NT2/D1 (cell line): ENCODE data around the gene PRC1.

ENCODE experiments used
- SUZ12 ChIP-seq: IDR thresholded peaks from 2 replicates; pipeline ENCODE4 v1.6.1; 2011; ENCODE audit not compliant: insufficient read length, insufficient read depth; ENCODE audit errors: extremely low read depth
- YY1 ChIP-seq: IDR thresholded peaks from 2 replicates; pipeline ENCODE4 v1.6.1; 2011; ENCODE audit not compliant: insufficient read length, insufficient read depth

- TF ChIP-seq SUZ12: no peak
- no peak for TF ChIP-seq YY1
Measured at GRCh38 chr15:91023720-91024119, 29.4 kb upstream of the PRC1 start.
